ENCODE data around the gene TRAF4. TPM values are rescaled to one million over a fixed set of nuclear protein-coding genes. Genes with fewer than 3 reads are reported as not detected.

Gene TRAF4
- total and polyA plus RNA-seq, 9 of the 15 experiments (the other 6 are each of a cell fraction or from before 2014, with no cell fraction given): 2.4 to 147 (median 72.4) TPM

DNA sequence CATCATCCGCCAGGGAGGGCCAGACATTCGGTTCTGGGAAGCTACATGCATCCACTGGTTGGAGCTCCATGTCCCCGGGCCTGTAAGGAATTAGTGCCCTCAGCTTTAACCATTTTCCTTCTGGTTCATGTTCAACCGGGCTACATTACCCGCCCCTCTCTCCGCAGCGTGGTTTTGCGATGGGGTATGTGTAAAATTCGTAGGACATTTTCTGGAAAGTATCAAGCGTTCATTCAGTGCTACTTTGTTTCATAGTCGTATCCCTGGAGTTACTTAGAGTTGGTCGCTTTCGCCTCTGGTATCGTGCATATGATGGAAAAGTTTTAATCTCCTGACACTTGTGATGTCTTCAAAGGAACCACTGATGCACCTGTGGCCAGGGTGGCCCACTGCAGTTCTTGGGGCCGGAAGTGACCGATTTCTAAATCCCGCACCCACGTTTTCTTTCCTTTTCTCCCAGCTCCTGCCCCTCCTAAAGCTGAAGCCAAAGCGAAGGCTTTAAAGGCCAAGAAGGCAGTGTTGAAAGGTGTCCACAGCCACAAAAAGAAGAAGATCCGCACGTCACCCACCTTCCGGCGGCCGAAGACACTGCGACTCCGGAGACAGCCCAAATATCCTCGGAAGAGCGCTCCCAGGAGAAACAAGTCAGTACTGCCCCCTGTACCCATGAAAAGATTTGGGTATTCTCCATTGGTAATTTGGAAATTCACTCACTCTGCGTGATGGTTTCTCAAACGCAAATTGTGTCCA lies 23.4 kb upstream of the TRAF4 start (continued):
- peak; percentile 29; the same call in 1 of the 2 replicates for TF ChIP-seq POLR2A (conservative IDR thresholded peaks at IDR 0.05)
- TF ChIP-seq, protein P1, sequence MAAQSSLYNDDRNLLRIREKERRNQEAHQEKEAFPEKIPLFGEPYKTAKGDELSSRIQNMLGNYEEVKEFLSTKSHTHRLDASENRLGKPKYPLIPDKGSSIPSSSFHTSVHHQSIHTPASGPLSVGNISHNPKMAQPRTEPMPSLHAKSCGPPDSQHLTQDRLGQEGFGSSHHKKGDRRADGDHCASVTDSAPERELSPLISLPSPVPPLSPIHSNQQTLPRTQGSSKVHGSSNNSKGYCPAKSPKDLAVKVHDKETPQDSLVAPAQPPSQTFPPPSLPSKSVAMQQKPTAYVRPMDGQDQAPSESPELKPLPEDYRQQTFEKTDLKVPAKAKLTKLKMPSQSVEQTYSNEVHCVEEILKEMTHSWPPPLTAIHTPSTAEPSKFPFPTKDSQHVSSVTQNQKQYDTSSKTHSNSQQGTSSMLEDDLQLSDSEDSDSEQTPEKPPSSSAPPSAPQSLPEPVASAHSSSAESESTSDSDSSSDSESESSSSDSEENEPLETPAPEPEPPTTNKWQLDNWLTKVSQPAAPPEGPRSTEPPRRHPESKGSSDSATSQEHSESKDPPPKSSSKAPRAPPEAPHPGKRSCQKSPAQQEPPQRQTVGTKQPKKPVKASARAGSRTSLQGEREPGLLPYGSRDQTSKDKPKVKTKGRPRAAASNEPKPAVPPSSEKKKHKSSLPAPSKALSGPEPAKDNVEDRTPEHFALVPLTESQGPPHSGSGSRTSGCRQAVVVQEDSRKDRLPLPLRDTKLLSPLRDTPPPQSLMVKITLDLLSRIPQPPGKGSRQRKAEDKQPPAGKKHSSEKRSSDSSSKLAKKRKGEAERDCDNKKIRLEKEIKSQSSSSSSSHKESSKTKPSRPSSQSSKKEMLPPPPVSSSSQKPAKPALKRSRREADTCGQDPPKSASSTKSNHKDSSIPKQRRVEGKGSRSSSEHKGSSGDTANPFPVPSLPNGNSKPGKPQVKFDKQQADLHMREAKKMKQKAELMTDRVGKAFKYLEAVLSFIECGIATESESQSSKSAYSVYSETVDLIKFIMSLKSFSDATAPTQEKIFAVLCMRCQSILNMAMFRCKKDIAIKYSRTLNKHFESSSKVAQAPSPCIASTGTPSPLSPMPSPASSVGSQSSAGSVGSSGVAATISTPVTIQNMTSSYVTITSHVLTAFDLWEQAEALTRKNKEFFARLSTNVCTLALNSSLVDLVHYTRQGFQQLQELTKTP (IDR thresholded peaks at IDR 0.05; ENCODE audit: low read depth in 1 of 2, partially characterized antibody in 2 of 2): peak in 1 of 2 experiments; percentile 7
- TF ChIP-seq SREBF2 (CRISPR knock-in tag; IDR thresholded peaks at IDR 0.05): 0 out of 2 replicates have a peak, but pooled peaks have one; percentile 7
- 0 out of 2 replicates have a peak, but pooled peaks have one; percentile 43 for TF ChIP-seq ZNF436 (CRISPR knock-in tag; IDR thresholded peaks at IDR 0.05)
- TF ChIP-seq, protein P2, sequence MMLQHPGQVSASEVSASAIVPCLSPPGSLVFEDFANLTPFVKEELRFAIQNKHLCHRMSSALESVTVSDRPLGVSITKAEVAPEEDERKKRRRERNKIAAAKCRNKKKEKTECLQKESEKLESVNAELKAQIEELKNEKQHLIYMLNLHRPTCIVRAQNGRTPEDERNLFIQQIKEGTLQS (IDR thresholded peaks at IDR 0.05): no peak
- TF ChIP-seq, protein P2 (CRISPR knock-in tag; conservative IDR thresholded peaks at IDR 0.05): no peak; the same call in 1 of the 2 replicates
- no peak for TF ChIP-seq CREB3 (tag; conservative IDR thresholded peaks at IDR 0.05; ENCODE audit: low read depth)
- TF ChIP-seq DNMT1 (IDR thresholded peaks at IDR 0.05): 0 out of 2 replicates have a peak, but pooled peaks have one; percentile 74
- 0 out of 4 replicates have a peak, but pooled peaks of 1 of the 2 experiments have one; percentile 1 for TF ChIP-seq TRIM24 (IDR thresholded peaks at IDR 0.05)
- peak in 1 of 2 experiments; percentile 10 for TF ChIP-seq E2F6 (IDR thresholded peaks at IDR 0.05; ENCODE audit: borderline replicate concordance in 1 of 2, extremely low read depth in 1 of 2, insufficient read depth in 1 of 2, insufficient read length in 1 of 2, low read depth in 1 of 2, low read length in 1 of 2, poor library complexity in 1 of 2, severe bottlenecking in 1 of 2)
- TF ChIP-seq HCFC1 (IDR thresholded peaks at IDR 0.05; ENCODE audit: low read depth, low read length): no peak
- no peak for TF ChIP-seq IRF2 (CRISPR knock-in tag; IDR thresholded peaks at IDR 0.05)
- no peak for TF ChIP-seq DMBX1 (CRISPR knock-in tag; IDR thresholded peaks at IDR 0.05; ENCODE audit: borderline replicate concordance)
- TF ChIP-seq ZNF274 (IDR thresholded peaks at IDR 0.05; ENCODE audit: borderline replicate concordance, low read depth, low read length): no peak
- no peak for TF ChIP-seq ZNF740 (CRISPR knock-in tag; IDR thresholded peaks at IDR 0.05)
- peak in 1 of 2 experiments; percentile 8; a peak in 1 of 4 replicates for TF ChIP-seq ZNF740 (tag; IDR thresholded peaks at IDR 0.05)
- TF ChIP-seq CHD1 (IDR thresholded peaks at IDR 0.05; ENCODE audit: low read length): peak; percentile 98
- no peak for TF ChIP-seq XRCC4 (IDR thresholded peaks at IDR 0.05; ENCODE audit: extremely low read depth, insufficient read depth, insufficient read length)
- TF ChIP-seq ZFX (CRISPR knock-in tag; IDR thresholded peaks at IDR 0.05): no peak; the same call in 1 of the 2 replicates

Measured in K562 (cell line).